B cell (primary cell): ENCODE measurements around the gene MAGEH1. TPM values are rescaled to one million over a fixed set of nuclear protein-coding genes. Genes with fewer than 3 reads are reported as not detected.
"Not testable (repeated sequence)": the region's sequence is repeated elsewhere in the genome, so short reads cannot be mapped to it uniquely, and the experiment has no call there.

Source experiments
- ATAC-seq: fragments of 200-7000 bp; cut with Tn5 transposase; one replicate; pipeline ENCODE4 v1.10.0; 2021; ENCODE audit warnings: low read depth, mild to moderate bottlenecking, moderate number of reproducible peaks, moderate library complexity
- CTCF ChIA-PET: fragments of 350-600 bp; sonication (Branson Sonifier 250); formaldehyde crosslinking; loops from one replicate; lab custom pipeline; 2021; ENCODE audit warnings: antibody characterized with exemption, inconsistent platforms; lab: Charles Lee
- POLR2A ChIA-PET: fragments of 350-600 bp; sonication (Branson Sonifier 250); formaldehyde crosslinking; loops from one replicate; lab custom pipeline; 2021; ENCODE audit warnings: antibody characterized with exemption; lab: Charles Lee
- DNase-seq: peaks from one replicate; pipeline ENCODE4 v3.0.0; 2013
- H2AFZ ChIP-seq: 2 replicates; pipeline ENCODE4 v1.6.1; 2012; ENCODE audit warnings: mild to moderate bottlenecking, low read depth, low read length; ENCODE audit not compliant: insufficient read depth, poor library complexity, severe bottlenecking
- H3K27ac ChIP-seq, 2 donors: 1 replicate in 1 of 2; 2 replicates in 1 of 2; pipeline ENCODE4 v1.5.1; 2012 to 2013; ENCODE audit warnings: low read length in 2 of 2, mild to moderate bottlenecking in 2 of 2, moderate library complexity in 1 of 2
- H3K27me3 ChIP-seq, 4 experiments: fragments of 200-600 bp in 1 of 4; sonication (generic) in 1 of 4; replicated peaks in 1 of 4; 1 replicate in 2 of 4; 2 replicates in 2 of 4; pipeline versions ENCODE4 v1.6.1 to v1.7.0; 2013 to 2016; ENCODE audit warnings: low read length in 3 of 4, mild to moderate bottlenecking in 2 of 4, mixed read lengths in 1 of 4, moderate library complexity in 1 of 4; ENCODE audit not compliant: insufficient read depth in 4 of 4, control insufficient read depth in 3 of 4; ENCODE audit errors: control extremely low read depth in 1 of 4
- H3K36me3 ChIP-seq, 2 experiments: replicated peaks in 1 of 2; 1 replicate in 1 of 2; 2 replicates in 1 of 2; pipeline versions ENCODE4 v1.6.1 to v1.7.1; 2013; ENCODE audit warnings: low read length in 1 of 2; ENCODE audit not compliant: insufficient read depth in 2 of 2, control insufficient read depth in 1 of 2; ENCODE audit errors: control extremely low read depth in 1 of 2, extremely low read depth in 1 of 2
- H3K4me1 ChIP-seq, 2 donors: fragments of 200-600 bp in 1 of 2; sonication (generic) in 1 of 2; 1 replicate in 1 of 2; 2 replicates in 1 of 2; pipeline versions ENCODE4 v1.5.1 to v1.6.1; 2013 to 2017; ENCODE audit warnings: low read length in 2 of 2; ENCODE audit not compliant: control insufficient read depth in 2 of 2, insufficient read depth in 2 of 2
- H3K4me2 ChIP-seq: replicated peaks from 2 replicates; pipeline ENCODE3; 2012; ENCODE audit warnings: mild to moderate bottlenecking, low read depth, low read length; ENCODE audit not compliant: poor library complexity, severe bottlenecking
- H3K4me3 ChIP-seq, 5 experiments: fragments of 200-600 bp in 1 of 5; sonication (generic) in 1 of 5; 1 replicate in 3 of 5; 2 replicates in 2 of 5; pipeline versions ENCODE4 v1.5.1 to v1.7.0; 2011 to 2016; ENCODE audit warnings: low read length in 4 of 5, mild to moderate bottlenecking in 4 of 5, low read depth in 2 of 5, control low read depth in 1 of 5, moderate library complexity in 1 of 5; ENCODE audit not compliant: insufficient read depth in 1 of 5; ENCODE audit errors: control extremely low read depth in 1 of 5, extremely low read depth in 1 of 5
- H3K79me2 ChIP-seq: fragments of 200-600 bp; sonication (generic); one replicate; pipeline ENCODE4 v1.6.0; 2016; ENCODE audit warnings: low read length; ENCODE audit not compliant: control insufficient read depth, insufficient read depth
- H3K9ac ChIP-seq: fragments of 200-600 bp; sonication (generic); 2 replicates; pipeline ENCODE4 v1.6.1; 2017; ENCODE audit warnings: mild to moderate bottlenecking, low read length, moderate library complexity
- H3K9me3 ChIP-seq, 3 donors: one replicate each; pipeline versions ENCODE4 v1.6.1 to v1.7.1; 2013; ENCODE audit warnings: low read length in 2 of 3; ENCODE audit not compliant: control insufficient read depth in 2 of 3, insufficient read depth in 1 of 3; ENCODE audit errors: control extremely low read depth in 1 of 3
- H4K20me1 ChIP-seq: 2 replicates; pipeline ENCODE4 v1.6.0; 2012; ENCODE audit warnings: mild to moderate bottlenecking, low read length; ENCODE audit not compliant: insufficient read depth, control insufficient read depth, poor library complexity, severe bottlenecking
- H3K27ac Mint-ChIP-seq: one replicate; pipeline ENCODE4 v1.8.0; 2021; ENCODE audit warnings: mixed read lengths
- H3K27me3 Mint-ChIP-seq: one replicate; pipeline ENCODE4 v1.8.0; 2021; ENCODE audit warnings: mixed read lengths
- H3K4me1 Mint-ChIP-seq: one replicate; pipeline ENCODE4 v1.8.0; 2021; ENCODE audit warnings: mixed read lengths
- H3K4me3 Mint-ChIP-seq: one replicate; pipeline ENCODE4 v1.8.0; 2021; ENCODE audit warnings: mixed read lengths
- H3K9me3 Mint-ChIP-seq: one replicate; pipeline ENCODE4 v1.8.0; 2022; ENCODE audit warnings: mixed read lengths; ENCODE audit not compliant: insufficient read depth
- WGBS: methylation state at CpG from one replicate; pipeline ENCODE4 v1.1.5; 2013; ENCODE audit warnings: missing lambda C conversion rate; ENCODE audit not compliant: insufficient coverage; 5-methylcytosine and 5-hydroxymethylcytosine counted together
- intact Hi-C: fragments of 100-400 bp; cut with micrococcal nuclease; formaldehyde crosslinking; loops from one replicate; pipeline ENCODE4 v1.10.0; 2022
- polyA minus RNA-seq: library from RNA; depleted of rRNA, polyadenylated mRNA; stranded (reverse); fragments of >200 nt; gene quantifications from 2 replicates; pipeline ENCODE4 v1.2.3, GENCODE V29; 2012
- polyA plus RNA-seq: library from polyadenylated mRNA; depleted of rRNA; stranded (reverse); fragments of >200 nt; gene quantifications from 2 replicates; pipeline ENCODE4 v1.2.3, GENCODE V29; 2012
- total RNA-seq, 2 donors: library from RNA; stranded (reverse); fragments of 120-200 nt in 1 of 2; gene quantifications; 1 replicate in 1 of 2; 2 replicates in 1 of 2; pipeline versions ENCODE4 v1.2.3 to v1.2.4, GENCODE V29; 2013 to 2022
- TF ChIP-seq, protein P1 (sequence below): fragments of 200-600 bp; IDR thresholded peaks from one replicate; pipeline ENCODE4 v1.8.0; 2022; ENCODE audit warnings: antibody characterized with exemption, mild to moderate bottlenecking

Gene MAGEH1, protein sequence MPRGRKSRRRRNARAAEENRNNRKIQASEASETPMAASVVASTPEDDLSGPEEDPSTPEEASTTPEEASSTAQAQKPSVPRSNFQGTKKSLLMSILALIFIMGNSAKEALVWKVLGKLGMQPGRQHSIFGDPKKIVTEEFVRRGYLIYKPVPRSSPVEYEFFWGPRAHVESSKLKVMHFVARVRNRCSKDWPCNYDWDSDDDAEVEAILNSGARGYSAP
- total RNA-seq, result 13.6 and 14.3 TPM in 2 replicates
- 22.1 TPM for total RNA-seq (2013)
- 10.2 and 10.8 TPM in 2 replicates for polyA plus RNA-seq
- 14.8 and 16.6 TPM in 2 replicates for polyA minus RNA-seq

DNA sequence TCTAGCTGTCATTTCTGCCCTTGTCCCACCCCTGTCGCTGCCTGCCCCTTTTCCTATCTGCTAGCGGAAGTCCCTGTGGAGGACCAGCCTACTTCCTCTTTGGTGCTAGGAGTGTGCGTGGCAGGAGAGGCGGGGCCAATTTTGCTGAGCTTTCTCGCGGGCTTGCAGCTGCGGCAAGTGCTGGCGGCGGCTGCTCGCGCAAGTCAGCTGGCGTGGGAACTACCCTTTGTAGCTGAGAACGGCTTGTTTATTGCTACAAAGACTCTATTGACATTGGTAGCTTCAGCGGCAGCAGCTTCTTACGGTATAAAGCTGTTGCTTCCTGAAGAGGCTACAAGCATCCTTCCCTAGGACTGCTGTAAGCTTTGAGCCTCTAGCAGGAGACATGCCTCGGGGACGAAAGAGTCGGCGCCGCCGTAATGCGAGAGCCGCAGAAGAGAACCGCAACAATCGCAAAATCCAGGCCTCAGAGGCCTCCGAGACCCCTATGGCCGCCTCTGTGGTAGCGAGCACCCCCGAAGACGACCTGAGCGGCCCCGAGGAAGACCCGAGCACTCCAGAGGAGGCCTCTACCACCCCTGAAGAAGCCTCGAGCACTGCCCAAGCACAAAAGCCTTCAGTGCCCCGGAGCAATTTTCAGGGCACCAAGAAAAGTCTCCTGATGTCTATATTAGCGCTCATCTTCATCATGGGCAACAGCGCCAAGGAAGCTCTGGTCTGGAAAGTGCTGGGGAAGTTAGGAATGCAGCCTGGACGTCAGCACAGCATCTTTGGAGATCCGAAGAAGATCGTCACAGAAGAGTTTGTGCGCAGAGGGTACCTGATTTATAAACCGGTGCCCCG lies at the start of gene MAGEH1:
MAGEH1 (plus strand) TSS at position 138 of the 843 bp plus-strand sequence; CDS start at position 386, 248 bp downstream.
- Mint-ChIP-seq H3K27me3 (no peaks in the 10 kb centered on the region), H3K27ac (peak within 1 kb of the TSS; percentile 89), H3K4me1 (peaks cover 18% of the 10 kb centered on the region), H3K9me3 (no peaks in the 10 kb centered on the region), H3K4me3 (peak within 1 kb of the TSS; percentile 95)
- peak within 1 kb of the TSS; percentile 76 for H2AFZ ChIP-seq
- H3K4me2 ChIP-seq, result peak within 1 kb of the TSS; percentile 78
- H4K20me1 ChIP-seq, result no peaks in the 10 kb centered on the region
- H3K79me2 ChIP-seq, result no peaks in the 10 kb centered on the region
- peak within 1 kb of the TSS; percentile 72 for H3K9ac ChIP-seq
- peak within 1 kb of the TSS; percentile 74 to 81 for H3K27ac ChIP-seq
- no peaks in the 10 kb centered on the region for H3K9me3 ChIP-seq
- TF ChIP-seq, protein P1, sequence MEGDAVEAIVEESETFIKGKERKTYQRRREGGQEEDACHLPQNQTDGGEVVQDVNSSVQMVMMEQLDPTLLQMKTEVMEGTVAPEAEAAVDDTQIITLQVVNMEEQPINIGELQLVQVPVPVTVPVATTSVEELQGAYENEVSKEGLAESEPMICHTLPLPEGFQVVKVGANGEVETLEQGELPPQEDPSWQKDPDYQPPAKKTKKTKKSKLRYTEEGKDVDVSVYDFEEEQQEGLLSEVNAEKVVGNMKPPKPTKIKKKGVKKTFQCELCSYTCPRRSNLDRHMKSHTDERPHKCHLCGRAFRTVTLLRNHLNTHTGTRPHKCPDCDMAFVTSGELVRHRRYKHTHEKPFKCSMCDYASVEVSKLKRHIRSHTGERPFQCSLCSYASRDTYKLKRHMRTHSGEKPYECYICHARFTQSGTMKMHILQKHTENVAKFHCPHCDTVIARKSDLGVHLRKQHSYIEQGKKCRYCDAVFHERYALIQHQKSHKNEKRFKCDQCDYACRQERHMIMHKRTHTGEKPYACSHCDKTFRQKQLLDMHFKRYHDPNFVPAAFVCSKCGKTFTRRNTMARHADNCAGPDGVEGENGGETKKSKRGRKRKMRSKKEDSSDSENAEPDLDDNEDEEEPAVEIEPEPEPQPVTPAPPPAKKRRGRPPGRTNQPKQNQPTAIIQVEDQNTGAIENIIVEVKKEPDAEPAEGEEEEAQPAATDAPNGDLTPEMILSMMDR, result no peak
- DNase-seq, result peak; percentile 85
- intact Hi-C loops, result no loop called here
- H3K36me3 ChIP-seq, result no peaks in the 10 kb centered on the region
- H3K4me1 ChIP-seq, result peaks cover 6 to 8% of the 10 kb centered on the region in 2 donors
- ATAC-seq, result peak; percentile 93
- H3K4me3 ChIP-seq, result peak within 1 kb of the TSS; percentile 51 to 69 (median 65)
- CTCF ChIA-PET, result interaction anchor here (1.1 to 2.1 kb wide), 2 partner anchors 37 to 265 kb away, joined by 8 to 17 read pairs; partner anchors contain the start of genes RRAGB and USP51
- POLR2A ChIA-PET, result interaction anchor here (1.1 to 1.7 kb wide), 3 partner anchors 37 to 781 kb away, joined by 3 to 10 read pairs (median 3); partner anchors contain the start of genes RRAGB and USP51
- 0% methylated on average over 18 of the region's 43 CpGs for WGBS
- no peaks in the 10 kb centered on the region for H3K27me3 ChIP-seq

DNA sequence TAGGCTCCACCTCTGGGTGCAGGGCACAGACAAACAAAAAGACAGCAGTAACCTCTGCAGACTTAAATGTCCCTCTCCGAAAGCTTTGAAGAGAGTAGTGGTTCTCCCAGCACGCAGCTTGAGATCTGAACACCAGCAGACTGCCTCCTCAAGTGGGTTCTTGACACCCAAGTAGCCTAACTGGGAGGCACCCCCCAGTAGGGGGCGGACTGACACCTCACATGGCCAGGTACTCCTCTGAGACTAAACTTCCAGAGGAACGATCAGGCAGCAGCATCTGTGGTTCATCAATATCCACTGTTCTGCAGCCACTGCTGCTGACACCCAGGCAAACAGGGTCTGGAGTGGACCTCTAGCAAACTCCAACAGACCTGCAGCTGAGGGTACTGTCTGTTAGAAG lies 24.8 kb upstream of the MAGEH1 start:
- not testable (repeated sequence) for H3K4me1 Mint-ChIP-seq, H3K27ac Mint-ChIP-seq

DNA sequence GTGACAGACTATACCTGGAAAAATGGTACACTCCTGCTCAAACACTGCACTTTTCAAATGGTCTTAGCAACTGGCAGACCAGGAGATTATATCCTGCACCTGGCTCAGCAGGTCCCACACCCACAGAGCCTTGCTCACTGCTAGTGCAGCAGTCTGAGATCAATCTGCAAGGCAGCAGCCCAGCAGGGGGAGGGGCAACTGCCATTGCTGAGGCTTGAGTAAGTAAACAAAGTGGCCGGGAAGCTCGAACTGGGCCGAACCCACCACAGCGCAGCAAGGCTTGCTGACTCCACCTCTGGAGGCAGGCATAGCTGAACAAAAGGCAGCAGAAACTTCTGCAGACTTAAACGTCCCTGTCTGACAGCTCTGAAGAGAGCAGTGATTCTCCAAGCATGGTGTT lies 8.5 kb upstream of the MAGEH1 start:
- H3K27ac Mint-ChIP-seq, ATAC-seq, H3K79me2 ChIP-seq, H3K4me1 Mint-ChIP-seq, CTCF ChIA-PET, DNase-seq, H3K27ac ChIP-seq, H3K9ac ChIP-seq, H3K9me3 Mint-ChIP-seq, H4K20me1 ChIP-seq, H3K4me3 Mint-ChIP-seq, H3K9me3 ChIP-seq, H3K36me3 ChIP-seq, H3K4me3 ChIP-seq, H3K4me2 ChIP-seq, intact Hi-C loops, H3K4me1 ChIP-seq, H3K27me3 ChIP-seq, H2AFZ ChIP-seq, POLR2A ChIA-PET: not testable (repeated sequence)
- peaks cover 28% of the 10 kb centered on the region for H3K27me3 Mint-ChIP-seq
- WGBS, result 93% methylated on average over 5 of the region's 5 CpGs

More for the DNA sequence above, 24.8 kb upstream of the MAGEH1 start:
- intact Hi-C loops, result loop anchor here (5.0 kb wide), 1 partner anchor 820 kb away; no protein-coding TSS in a partner anchor
- H3K4me2 ChIP-seq, H3K9me3 Mint-ChIP-seq, H3K27me3 Mint-ChIP-seq, H3K36me3 ChIP-seq, ATAC-seq, DNase-seq, H3K4me3 Mint-ChIP-seq, H4K20me1 ChIP-seq, H3K4me3 ChIP-seq, H3K27ac ChIP-seq, POLR2A ChIA-PET, H3K9ac ChIP-seq, H3K4me1 ChIP-seq, H3K27me3 ChIP-seq, H3K9me3 ChIP-seq, H2AFZ ChIP-seq, H3K79me2 ChIP-seq: not testable (repeated sequence)
- CTCF ChIA-PET, result interaction anchor here (1.5 kb wide), 1 partner anchor 290 kb away, joined by 4 read pairs; the partner anchor contains the start of gene RRAGB
- WGBS, result 57% methylated on average over 2 of the region's 4 CpGs
